Right atrium auricular region (tissue), 2 donors: ENCODE data around the gene KLHL21. TPM values are rescaled to one million over a fixed set of nuclear protein-coding genes. Genes with fewer than 3 reads are reported as not detected.

Experiments
- DNase-seq: peaks from one replicate; pipeline ENCODE4 v3.0.0-alpha.2; 2019; ENCODE audit warnings: low spot score
- H3K27ac ChIP-seq, 2 donors: fragments of 200-600 bp; sonication (generic); 1 replicate in 1 of 2; 2 replicates in 1 of 2; pipeline ENCODE4 v1.5.1; 2016 to 2019
- H3K27me3 ChIP-seq, 2 donors: fragments of 200-600 bp; sonication (generic); one replicate each; pipeline versions ENCODE4 v1.5.1 to v1.6.0; 2017 to 2019
- H3K36me3 ChIP-seq: fragments of 200-600 bp; sonication (generic); one replicate; pipeline ENCODE4 v1.5.1; 2016
- H3K4me1 ChIP-seq, 2 donors: fragments of 200-600 bp; sonication (generic); one replicate each; pipeline versions ENCODE4 v1.5.1 to v1.6.0; 2017 to 2019
- H3K4me3 ChIP-seq, 2 donors: fragments of 200-600 bp; sonication (generic); 1 replicate in 1 of 2; 2 replicates in 1 of 2; pipeline ENCODE4 v1.5.1; 2017 to 2019; ENCODE audit warnings: mild to moderate bottlenecking in 1 of 2, moderate library complexity in 1 of 2
- H3K9me3 ChIP-seq, 2 donors: fragments of 200-600 bp; sonication (generic); one replicate each; pipeline ENCODE4 v1.5.1; 2019
- total RNA-seq, 2 donors: library from RNA; depleted of rRNA; stranded (reverse); fragments of >200 nt; gene quantifications; one replicate each; pipeline ENCODE4 v1.1.0, GENCODE V29; 2016
- TF ChIP-seq, protein P1 (sequence below), 2 donors: fragments of 200-600 bp; sonication (generic); IDR thresholded peaks; one replicate each; pipeline ENCODE4 v1.5.1; 2019; ENCODE audit warnings: antibody characterized with exemption in 2 of 2

The KLHL21 gene
- total RNA-seq, 2 donors from 2014 or later: 61.6 to 83.0 TPM

DNA sequence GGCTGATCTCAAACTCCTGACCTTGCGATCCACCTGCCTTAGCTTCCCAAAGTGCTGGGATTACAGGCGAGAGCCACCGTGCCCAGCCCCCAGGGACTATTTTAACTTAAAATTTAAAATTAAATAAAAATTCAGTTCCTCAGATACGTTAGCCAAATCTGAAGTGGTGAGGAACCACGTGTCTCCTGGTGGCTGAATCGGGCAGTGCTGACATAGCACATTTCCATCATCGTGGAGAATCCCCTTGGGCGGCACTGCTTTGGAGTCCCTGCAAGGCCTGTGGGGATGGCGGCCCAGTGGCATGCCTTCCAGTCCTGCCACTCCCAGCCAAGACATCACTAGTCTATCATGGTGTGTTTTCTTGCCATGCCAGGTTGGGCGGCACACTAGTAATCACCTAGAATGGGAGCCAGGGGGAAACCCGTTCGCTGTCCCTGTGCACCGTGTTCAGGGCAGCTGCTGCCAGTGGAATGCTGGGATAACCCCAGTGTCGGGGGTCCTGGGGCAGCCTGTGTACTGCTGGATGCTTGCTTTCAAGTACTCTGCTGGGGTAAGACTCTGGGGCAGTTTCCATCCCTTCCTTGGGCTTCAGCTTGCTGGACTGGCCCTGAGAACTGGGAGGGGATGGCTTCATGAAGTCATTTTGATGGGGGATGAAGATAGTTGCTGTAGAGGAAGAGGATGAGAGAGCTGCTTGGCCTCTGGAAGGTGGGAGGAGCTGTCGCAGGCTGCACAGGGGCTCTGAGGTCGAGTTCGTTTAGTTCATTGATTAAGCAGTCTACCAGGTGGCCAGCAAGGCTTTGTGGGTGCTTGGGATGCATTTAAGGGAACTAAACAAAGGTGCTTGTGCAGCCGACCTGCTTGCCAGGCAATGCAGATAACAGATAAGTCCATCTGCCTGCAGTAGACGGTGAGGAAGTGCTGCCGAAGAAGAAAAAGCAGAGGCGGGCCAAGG is 18.3 kb downstream of the KLHL21 start:
- no peak for DNase-seq
- Histone ChIP-seq H3K4me1 (peaks cover 0 to 71% of the 10 kb centered on the region in 2 donors), H3K27me3 (no peaks in the 10 kb centered on the region), H3K9me3 (no peaks in the 10 kb centered on the region), H3K36me3 (peaks cover 16% of the 10 kb centered on the region), H3K27ac (no peak overlapping the region), H3K4me3 (no peak overlapping the region)
- TF ChIP-seq, protein P1, sequence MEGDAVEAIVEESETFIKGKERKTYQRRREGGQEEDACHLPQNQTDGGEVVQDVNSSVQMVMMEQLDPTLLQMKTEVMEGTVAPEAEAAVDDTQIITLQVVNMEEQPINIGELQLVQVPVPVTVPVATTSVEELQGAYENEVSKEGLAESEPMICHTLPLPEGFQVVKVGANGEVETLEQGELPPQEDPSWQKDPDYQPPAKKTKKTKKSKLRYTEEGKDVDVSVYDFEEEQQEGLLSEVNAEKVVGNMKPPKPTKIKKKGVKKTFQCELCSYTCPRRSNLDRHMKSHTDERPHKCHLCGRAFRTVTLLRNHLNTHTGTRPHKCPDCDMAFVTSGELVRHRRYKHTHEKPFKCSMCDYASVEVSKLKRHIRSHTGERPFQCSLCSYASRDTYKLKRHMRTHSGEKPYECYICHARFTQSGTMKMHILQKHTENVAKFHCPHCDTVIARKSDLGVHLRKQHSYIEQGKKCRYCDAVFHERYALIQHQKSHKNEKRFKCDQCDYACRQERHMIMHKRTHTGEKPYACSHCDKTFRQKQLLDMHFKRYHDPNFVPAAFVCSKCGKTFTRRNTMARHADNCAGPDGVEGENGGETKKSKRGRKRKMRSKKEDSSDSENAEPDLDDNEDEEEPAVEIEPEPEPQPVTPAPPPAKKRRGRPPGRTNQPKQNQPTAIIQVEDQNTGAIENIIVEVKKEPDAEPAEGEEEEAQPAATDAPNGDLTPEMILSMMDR (IDR thresholded peaks at IDR 0.05): peak in 1 of 2 donors; percentile 18

DNA sequence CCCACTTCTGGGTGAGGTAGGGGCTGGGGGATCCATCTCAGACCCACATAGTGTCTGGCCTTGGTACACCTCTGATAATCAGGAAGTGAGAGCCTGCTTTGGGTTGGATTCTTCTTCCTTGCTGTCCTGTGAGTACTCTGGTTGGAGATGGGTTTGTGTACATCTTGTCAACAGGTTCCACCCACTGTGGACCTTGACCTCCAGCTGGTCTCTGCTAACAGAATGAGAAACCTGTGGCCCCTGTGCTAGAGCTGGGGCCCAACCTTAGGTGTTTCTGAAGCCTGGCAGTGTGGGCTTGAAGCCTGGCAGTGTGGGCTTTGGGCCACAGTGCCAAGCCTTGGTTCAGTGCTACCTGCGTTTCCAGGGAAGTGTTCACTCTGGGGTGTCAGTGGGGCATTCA is 20.3 kb downstream of the KLHL21 start:
- H3K27ac ChIP-seq: no peak overlapping the region
- H3K36me3 ChIP-seq: no peaks in the 10 kb centered on the region
- TF ChIP-seq, protein P1 (IDR thresholded peaks at IDR 0.05): no peak
- no peak overlapping the region for H3K4me3 ChIP-seq
- no peak for DNase-seq
- H3K9me3 ChIP-seq: no peaks in the 10 kb centered on the region
- H3K4me1 ChIP-seq: peaks cover 0 to 60% of the 10 kb centered on the region in 2 donors
- H3K27me3 ChIP-seq: no peaks in the 10 kb centered on the region

DNA sequence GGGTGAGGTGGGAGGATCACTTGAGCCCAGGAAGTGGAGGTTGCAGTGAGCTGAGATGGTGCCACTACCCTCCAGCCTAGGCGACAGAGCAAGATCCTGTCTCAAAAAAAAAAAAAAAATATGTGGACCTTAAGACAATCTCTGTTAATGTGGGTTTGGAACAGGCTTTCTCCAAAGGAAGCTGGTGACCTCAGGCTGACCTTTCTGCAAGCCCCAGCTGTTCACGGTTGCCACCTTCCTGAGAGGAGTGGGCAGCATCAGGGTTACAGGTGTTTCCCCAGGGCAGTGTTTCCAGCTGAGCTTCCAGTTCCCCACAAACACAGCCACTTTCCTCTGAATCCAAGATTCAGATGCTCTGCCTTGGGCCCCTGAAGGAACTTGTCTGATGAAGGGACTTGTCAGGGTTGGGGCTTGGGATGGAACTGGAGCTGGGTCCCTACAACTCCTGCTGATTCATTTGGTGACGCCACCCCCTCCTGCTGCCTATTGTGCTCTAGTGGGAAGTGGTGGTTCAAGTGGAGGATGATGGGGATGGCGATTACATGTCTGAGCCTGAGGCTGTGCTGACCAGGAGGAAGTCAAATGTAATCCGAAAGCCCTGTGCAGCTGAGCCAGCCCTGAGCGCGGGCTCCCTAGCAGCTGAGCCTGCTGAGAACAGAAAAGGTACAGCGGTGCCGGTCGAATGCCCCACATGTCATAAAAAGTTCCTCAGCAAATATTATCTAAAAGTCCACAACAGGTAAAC is 20.9 kb downstream of the KLHL21 start:
- Histone ChIP-seq H3K4me3 (no peak overlapping the region), H3K27me3 (no peaks in the 10 kb centered on the region), H3K27ac (peak overlapping the region in 1 of 2 donors; percentile 96), H3K36me3 (no peaks in the 10 kb centered on the region), H3K9me3 (no peaks in the 10 kb centered on the region), H3K4me1 (peaks cover 0 to 53% of the 10 kb centered on the region in 2 donors)
- no peak for DNase-seq
- TF ChIP-seq, protein P1 (IDR thresholded peaks at IDR 0.05): no peak

DNA sequence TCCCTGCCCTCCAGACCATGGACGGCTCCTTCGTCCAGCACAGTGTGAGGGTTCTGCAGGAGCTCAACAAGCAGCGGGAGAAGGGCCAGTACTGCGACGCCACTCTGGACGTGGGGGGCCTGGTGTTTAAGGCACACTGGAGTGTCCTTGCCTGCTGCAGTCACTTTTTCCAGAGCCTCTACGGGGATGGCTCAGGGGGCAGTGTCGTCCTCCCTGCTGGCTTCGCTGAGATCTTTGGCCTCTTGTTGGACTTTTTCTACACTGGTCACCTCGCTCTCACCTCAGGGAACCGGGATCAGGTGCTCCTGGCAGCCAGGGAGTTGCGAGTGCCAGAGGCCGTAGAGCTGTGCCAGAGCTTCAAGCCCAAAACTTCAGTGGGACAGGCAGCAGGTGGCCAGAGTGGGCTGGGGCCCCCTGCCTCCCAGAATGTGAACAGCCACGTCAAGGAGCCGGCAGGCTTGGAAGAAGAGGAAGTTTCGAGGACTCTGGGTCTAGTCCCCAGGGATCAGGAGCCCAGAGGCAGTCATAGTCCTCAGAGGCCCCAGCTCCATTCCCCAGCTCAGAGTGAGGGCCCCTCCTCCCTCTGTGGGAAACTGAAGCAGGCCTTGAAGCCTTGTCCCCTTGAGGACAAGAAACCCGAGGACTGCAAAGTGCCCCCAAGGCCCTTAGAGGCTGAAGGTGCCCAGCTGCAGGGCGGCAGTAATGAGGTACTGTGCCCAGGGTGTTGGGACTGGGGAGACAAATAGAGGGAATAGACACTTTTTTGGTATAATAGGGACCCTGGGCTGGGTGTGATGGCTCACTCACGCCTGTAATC is 21.9 kb downstream of the KLHL21 start:
- DNase-seq: no peak
- peak overlapping the region; percentile 86 to 96 for H3K27ac ChIP-seq
- H3K4me1 ChIP-seq: peaks cover 0 to 44% of the 10 kb centered on the region in 2 donors

DNA sequence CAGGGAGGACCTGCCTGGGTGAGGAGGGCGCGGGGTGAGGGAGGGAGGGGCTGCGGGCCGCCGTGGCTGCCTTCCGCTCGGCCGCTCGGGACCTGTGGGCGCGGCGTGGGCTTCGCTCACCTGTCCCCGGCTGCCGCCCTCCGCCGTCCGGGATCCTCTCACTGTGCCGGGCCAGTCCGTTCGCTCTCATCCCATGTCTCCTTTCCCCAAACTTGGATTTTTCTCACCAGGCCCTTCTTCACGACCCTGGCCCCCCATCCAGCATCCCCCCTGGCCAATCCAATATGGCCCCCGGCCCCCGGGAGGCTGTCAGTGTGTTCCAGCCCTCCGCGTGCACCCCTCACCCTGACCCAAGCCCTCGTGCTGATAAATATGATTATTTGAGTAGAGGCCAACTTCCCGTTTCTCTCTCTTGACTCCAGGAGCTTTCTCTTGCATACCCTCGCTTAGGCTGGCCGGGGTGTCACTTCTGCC is 22.5 kb downstream of the KLHL21 start:
- peak overlapping the region; percentile 86 to 96 for H3K27ac ChIP-seq
- H3K36me3 ChIP-seq: no peaks in the 10 kb centered on the region
- H3K27me3 ChIP-seq: no peaks in the 10 kb centered on the region
- H3K9me3 ChIP-seq: no peaks in the 10 kb centered on the region
- peak overlapping the region; percentile 95 for H3K4me3 ChIP-seq
- no peak for DNase-seq
- TF ChIP-seq, protein P1 (IDR thresholded peaks at IDR 0.05): no peak
- peaks cover 0 to 39% of the 10 kb centered on the region in 2 donors for H3K4me1 ChIP-seq

More for the DNA sequence above, 21.9 kb downstream of the KLHL21 start:
- Histone ChIP-seq H3K36me3 (no peaks in the 10 kb centered on the region), H3K4me3 (peak overlapping the region; percentile 95), H3K9me3 (no peaks in the 10 kb centered on the region), H3K27me3 (no peaks in the 10 kb centered on the region)
- TF ChIP-seq, protein P1 (IDR thresholded peaks at IDR 0.05): peak in 1 of 2 donors; percentile 15
